Nucleus accumbens (tissue), 56 donors: ENCODE results near the gene WNT5B.

Source experiments
- DNase-seq, 56 donors: peaks; one replicate each; lab custom pipeline; 2025; lab: John Stamatoyannopoulos, UW

Gene WNT5B

DNA sequence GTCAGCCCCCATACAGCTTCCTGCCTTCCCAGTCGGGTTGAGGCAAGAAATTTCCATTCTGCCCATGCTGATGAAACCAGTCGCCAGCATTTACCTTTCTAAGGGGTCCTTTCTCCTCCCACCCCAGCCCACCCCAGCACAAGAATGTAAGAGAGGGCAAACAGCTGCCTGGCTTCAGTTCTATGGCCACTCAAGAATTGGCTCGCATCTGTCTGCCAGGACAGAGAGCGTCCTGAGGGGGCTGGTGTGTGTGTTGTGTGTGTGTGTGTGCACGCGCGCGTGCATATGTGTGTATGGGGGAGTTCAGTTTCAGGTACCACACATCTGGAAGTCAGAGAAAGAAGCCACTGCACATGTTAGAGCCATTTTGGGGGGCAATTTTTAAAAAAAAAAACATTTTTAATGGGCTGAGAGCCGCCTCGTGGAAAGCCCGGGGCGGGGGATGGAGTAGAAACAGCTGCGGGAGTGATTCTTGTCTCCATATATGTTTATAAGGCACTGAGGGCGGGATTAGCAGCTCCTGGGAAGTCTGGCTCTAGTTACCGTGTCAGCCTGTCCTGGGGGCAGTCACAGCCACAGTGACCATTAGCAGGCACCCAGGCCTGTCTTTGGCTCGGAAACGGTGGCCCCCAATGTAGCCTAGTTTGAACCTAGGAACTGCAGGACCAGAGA, at the start of gene WNT5B:
WNT5B (plus strand) TSS at position 566 of the 672 bp plus-strand sequence. CDS start 2,124 bp downstream, outside the sequence.
- no peak for DNase-seq

DNA sequence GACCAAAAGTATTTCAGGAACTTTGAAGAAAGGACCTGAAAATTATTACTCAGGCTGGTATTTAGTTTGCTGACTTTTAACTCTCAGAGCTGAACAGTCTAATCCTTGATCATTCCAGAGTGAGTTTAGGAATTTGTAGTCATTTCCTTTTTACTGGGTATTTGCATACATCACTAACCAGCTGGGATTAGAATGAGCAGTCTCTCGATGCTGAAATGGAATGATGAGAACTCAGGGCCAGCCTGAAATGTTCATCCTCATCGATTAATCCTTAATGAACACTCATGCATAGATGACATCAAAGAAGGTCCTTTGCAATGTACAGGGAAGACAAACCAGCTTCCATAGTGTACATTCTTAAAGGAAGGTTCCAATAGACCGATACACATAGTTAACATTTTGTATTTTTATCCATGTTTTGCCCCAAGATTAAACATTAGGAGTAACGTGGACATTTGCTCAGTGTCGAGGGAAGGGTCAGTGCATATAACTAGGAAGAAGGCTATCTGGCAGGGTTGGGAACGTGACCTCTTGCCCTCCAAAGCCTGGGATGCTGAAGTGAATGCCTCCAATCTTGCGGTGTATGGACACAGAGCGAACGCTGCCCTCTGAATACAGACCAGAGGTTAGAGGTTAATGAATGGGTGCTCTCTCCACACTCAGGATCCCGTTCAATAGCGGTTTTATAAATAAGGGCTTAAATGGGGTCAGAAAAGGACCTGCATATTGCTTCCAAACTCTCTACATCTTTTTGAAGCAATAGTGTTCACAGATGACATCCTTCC, 49.2 kb upstream of the WNT5B start:
- DNase-seq = no peak

DNA sequence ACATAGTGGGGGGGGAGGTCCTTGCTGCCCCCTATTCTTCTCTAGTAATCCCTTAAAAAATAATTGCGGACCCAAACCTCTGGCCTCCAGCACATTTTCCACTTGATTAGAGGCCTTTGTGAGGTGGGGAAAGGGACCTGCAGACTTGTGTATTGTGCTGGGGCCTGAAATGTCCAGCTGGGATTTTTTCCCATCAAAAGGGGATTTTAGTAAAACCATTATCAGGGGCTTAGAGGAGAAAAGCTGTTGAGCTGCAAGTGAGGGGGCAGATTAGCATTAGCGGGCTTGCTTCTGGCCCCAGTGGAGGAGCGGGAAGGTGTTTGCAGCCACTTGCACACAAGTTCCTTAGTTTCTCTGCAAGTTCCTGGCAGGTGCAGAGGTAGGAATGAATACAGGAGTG, 48.5 kb upstream of the WNT5B start:
- no peak for DNase-seq

DNA sequence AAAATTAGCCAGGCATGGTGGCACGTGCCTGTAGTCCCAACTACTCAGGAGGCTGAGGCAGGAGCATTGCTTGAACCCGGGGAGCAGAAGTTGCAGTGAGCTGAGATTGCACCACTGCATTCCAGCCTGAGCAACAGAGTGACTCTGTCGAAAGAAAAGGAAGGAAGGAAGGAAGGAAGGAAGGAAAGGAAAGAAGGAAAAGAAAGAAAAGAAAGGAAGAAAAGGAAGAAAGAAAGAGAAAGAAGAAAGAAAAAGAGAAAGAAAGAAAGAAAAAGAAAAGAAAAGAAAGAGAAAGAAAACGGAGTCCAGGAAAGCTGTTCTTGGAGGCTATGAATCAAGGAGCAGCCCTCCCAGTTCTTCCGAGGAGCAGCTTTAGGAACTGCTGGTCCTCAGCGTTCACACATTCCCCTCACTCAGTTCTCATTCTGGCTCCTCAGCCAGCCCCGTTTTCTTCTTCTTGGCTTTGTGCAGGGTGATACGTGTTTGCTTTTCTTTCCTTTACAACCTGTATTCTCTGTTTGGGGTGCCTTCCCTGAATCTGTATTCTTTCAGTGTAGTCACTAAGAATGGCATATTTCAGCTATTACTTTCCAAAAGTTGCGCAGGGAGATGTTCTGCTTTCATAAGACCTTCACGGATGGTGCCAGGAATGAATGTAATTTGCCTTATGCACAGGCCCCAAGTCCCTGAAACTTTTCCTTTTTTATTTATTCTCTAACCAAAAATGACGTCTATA, 46.9 kb upstream of the WNT5B start:
- no peak for DNase-seq

DNA sequence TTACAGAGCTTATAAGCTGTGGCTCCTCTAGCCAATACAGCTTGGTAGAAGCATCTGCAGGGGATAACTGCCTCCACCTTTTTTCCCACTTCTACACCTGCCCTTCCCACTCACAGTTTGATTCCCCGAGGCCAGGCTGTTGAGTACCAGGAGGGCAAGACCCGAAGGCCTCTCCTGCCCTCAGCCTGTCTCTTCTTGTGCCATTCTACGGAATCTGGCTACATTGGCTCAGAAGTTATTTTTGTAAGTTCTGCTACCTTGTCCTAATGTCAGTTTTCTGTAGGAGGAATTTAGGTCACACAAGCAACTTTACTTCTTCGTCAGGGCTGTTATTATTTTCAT, 46.4 kb upstream of the WNT5B start:
- no peak for DNase-seq

DNA sequence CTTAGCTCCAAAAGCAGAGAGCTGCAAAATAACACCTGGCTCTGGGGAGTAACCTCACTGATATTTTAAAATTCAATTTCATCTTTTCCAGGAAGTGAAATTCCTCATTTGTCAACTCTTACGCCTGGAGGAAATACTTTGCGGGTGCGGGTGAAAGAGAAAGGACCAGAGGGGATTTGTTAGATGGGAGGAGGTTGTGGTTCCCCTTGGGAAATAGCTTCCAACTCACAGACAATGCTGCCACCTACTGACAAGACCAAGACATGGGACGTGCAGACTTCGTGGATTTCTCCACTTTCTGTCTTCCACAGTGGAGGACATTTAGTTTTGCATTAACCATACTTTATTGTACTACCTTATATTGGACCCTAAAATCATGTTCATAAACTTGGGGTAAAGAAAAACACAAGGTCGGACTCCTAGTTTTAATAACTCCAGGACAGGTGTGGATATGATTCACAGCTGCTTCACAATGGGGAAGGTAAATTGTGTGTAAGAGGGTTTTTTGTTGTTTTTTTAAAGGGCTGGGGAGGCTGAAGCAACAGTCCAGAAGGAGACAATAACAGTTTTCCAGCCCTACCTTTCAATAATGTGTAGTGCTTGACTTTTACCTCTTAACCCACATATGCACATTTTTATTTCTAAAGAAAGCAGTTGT, 45.5 kb upstream of the WNT5B start:
- peak in 44 of 56 donors; percentile 7 to 82 (median 44) for DNase-seq

DNA sequence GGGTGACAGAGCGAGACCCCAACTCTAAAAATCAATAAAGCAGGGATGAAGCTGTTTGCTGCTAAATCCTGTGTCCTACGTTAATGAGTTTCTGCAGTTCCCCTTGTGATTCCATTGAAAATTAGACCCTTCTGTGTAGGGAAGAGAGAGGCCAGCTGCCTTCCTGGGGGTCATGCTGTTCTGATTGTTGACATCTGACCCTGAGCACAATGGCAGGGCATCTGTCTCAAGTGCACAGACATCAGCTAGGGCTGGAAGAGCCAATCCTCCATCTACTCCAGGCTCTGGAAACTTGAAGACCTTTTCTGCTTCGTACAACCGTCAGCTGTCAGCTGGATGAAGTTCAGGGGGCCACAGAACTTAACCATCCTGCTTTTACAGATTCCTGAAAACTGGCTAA, 44.7 kb upstream of the WNT5B start:
- no peak for DNase-seq

DNA sequence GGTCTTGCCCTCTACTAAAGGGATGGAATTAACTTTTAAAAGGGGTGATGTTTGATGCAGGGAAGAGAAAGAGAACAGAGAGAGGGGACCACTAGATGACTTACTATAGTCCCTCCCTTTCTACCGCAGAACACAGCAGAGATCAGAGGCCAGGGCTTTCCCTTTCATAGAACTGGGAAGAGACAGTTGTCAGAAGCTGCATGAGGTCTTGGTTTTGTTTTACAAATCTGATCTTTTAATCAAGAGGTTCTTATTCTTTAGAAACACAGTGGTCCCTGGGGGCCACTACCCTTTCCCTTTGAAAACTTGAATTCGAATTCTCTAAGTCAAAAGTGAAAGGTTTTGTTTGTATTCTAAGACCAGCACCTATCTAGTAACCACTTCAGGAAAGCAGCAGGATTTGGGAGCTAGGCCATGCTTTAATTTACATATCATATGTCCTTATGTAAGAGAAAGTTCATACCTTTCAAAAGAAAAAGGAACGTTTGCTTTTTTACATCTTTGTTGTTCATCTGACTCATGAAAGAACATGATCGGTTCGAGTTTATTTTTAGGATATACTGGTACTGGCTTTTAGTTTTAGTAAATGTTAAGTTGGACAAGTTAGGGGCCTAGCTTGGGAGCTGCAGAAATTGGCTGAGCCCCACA, 41.0 kb upstream of the WNT5B start:
- no peak for DNase-seq

DNA sequence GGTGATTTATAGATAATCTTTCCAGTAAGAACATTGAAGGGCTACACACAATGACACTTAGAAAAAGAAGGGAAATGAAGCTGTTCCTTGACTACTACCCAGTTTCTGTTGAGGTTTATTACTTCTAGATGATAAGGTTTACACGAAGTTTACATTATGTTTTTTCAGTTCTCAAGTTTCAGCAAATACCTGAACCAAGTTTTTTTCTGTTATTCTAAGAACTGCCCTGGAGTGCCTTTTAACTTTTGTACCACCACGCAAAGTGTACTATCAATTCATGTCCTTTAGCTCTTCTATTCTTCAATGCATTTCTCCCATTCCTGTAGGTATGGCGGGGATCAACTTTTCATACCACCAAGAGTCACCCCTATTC, 40.5 kb upstream of the WNT5B start:
- DNase-seq = no peak

DNA sequence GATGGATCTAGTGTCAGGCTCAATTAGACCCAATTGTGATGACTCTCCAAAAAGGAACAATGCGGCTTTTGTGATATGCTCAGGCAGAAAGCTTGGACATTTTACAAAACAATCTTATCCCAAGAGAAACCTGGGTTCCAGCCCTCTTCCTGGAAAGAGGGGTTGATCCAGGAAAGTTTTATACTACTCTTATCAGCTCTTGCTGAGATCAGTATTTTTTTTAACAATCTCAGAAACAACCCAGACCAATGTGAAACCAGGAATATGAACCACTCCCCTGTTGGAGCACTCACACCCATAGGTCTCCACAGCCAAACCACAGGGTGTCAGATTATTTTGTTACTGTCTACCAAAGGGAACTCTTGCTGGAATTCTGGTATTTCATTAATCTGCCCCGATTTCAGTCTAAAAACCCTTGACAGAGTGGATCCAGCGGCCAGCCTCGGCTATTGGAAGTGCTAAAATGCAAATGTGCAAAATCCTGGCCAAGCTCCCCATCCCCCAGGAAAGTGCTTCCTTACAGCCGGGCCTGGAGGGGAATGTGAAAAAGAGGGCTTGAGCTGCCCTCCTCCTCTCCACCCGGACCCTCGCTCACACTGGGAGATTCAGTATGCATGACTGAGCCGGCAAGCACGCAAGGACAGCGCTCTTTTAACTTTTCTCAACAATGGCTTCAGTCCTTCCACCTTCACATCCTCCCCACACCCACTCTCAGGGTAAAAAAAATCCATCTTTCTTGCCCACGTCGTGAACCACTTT, 38.6 kb upstream of the WNT5B start:
- DNase-seq = peak in 44 of 56 donors; percentile 10 to 79 (median 37)

DNA sequence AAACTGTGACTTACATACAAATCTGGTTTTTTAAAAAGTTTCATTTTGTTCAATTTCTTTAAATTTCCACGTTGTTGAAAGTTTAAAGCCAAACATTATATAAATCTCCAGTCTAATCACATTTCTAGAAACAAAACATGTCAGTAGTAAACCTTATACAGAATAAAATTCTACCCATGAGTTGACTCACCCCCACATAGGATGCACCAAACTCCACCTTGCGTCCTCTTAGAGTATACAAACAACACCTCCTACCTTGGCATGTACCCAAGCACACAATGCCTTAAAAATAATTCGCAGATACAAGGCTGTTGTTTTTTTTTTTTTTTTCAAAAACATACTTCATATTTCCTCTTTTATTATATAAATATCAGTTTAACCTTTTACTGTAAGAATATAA, 38.0 kb upstream of the WNT5B start:
- DNase-seq = no peak

DNA sequence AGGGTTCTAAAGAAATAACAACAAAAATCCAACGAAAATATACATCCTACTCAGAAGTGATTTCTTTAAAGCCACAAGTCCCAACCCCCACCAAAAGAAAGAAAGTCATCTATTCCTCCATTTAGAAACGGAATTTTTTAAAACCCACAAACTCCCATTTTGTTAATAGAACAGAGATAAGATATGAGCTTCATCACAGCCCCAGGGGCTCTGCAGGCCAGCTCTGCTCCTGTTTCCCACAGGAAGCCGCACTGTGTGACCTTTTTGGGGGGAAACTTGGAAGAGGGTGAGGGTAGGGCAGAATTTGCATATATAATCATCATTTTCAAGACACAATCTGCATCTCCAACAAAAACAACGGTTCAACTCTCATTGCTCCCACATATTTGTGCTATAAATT, 37.5 kb upstream of the WNT5B start:
- DNase-seq = no peak

DNA sequence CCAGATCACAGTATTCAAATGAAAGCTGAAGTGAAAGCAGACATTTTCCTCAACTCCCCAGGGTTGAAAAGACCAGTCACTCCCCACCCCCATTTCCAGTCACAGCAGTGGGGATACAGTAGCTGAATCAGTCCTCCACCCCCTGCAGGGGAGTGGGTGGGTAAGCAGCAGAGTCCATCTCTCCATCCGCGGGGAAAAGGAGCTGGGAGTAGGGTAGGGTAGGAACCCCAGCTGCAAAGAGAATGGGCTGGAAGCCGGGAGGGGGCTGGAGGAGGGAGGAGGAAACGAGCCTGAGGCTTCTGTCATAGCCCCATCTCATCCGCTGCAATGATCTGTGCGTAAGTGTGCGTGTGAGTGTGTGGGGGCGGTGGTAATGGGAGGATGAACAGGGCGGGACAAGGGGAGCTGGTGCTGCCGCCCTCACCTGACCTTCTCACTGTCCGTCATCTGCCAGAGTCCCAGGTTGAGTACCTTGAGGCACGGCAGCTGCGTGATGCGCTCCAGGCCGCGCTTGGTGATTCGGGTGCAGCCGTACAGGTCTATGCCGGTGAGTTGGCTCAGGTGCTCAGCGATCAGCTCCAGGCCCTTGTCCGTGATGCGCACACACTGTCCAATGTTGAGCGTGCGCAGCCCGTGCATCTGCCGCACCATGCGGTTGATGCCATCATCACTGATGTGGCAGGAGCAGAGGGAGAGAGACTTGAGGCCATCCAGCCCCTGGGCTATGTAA, 36.4 kb upstream of the WNT5B start:
- DNase-seq = peak in 44 of 56 donors; percentile 12 to 81 (median 47)

DNA sequence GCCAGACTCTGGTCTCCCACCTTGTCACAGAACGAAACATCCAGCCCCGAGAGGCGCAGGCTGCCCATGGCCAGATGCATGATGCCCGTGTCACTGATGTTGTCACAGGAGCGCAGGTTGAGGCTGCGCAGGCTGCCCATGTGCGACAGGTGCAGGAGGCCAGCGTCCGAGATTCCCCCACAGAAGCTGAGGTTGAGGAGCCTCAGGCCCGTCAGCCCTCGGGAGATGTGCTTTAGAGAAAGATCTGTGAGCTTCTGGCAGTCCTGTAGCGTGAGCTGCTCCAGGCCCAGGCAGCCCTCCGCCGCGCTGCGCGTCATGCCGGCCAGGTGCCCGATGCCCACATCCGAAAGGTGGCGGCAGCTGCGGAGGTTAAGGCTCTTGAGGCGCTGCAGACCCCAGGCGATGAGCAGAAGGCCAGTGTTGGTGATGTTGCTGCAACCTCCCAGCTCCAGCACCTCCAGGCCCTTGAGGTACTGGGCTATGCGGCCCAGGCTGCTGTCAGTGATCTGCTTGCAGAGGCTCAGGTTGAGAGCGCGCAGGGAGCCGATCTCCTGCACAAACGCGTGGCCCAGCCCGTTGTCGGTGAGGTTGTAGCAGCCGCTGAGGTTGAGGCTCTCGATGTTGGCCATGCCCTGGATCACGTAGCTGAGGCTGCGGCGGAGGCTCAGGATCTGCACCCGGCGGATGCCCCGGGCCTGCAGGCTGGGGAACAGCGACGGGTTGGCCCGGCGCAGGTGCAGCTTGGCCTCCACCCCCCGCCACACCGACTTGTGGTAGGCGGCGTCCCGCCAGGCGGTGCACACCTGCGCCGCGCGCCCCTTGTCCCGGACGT, 35.6 kb upstream of the WNT5B start:
- peak in 31 of 56 donors; percentile 23 to 73 (median 48) for DNase-seq

DNA sequence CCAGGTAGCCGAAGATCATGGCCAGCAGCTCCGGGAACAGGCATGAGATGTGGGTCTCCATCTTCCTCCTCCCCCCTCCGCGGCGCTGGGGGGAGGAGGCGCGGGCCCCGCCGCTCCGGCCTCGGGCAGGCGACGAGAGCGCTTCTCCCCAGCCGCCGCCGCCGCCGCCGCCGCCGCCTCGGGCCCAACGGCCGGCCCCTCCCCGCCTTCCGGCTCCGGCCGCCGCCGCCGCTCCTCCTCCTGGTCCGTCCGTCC, 35.1 kb upstream of the WNT5B start:
- DNase-seq = peak in 8 of 56 donors; percentile 22 to 68 (median 60)

DNA sequence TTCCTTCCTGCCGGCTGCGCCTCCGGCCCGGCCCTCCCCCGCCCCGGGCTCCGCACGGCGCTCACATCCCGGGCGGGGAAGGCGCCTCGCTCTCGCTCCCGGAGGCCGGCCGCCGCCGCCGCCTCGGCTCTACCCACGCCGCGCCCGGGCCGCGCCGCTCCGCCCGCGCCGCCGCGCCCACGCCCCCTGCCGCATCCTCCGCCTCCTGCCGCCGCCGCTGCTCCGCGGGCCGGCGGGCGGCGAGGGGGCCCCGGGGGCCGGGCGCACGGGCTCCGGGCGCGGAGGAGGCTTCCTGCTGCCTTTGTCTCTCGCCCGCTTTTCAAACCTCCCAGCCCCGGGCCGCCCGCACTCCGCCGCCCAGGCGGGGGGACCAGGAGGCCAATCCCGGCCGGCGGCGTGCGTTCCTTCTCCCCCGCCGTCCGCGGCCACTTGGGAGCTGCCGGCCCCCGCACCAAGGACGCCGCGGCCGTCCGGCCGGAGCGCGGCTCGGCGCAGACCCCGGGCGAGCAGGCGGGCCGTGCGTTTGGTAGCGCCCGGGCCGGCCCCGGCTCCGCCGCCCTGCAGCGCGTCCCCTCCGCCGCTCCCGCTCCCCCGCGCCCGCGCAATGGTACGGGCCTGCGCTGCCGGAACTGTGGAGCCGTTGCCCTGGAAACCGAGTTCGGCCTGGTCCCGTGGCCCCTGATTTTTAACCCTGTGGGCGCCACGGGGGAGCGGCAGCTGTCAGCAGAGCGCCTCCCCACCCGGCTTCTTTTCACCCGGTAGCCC, 34.6 kb upstream of the WNT5B start, which contains the start of gene FBXL14:
FBXL14 (minus strand) TSS at position 321 of the 765 bp plus-strand sequence. CDS start 515 bp downstream, outside the sequence.
- DNase-seq = peak in 55 of 56 donors; percentile 57 to 94 (median 85)

DNA sequence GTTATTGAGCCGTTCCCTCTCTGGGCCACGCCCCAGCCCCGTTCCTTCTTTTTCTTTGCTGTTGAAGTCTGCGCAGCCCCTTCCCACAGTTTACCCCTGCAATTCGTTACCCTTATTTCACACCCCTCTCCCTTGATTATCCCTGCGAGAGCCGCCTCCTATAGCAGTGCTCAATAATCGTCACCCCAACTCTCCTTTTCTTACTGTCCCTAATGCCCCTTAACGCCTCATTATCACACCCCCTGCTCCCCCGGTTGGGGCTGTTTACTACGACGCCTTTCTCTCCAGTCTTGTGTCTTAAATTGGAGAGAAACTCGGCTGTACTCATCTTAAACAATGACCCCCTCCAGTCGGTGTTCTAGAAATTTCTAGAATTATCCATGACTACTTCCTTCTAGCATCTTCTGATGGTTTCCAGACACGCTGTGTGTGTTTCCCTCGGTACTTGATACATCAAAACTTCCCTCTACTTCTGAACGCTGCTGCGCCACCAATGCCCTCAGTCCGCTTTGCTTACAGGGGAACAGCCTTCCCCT, 33.9 kb upstream of the WNT5B start:
- DNase-seq = peak in 21 of 56 donors; percentile 11 to 78 (median 54)
